Trophoblast cell (in vitro differentiated cells and primary cell): ENCODE data around the gene SGMS1.

Source experiments
- DNase-seq, 2 donors: peaks; one replicate each; pipeline ENCODE4 v3.0.0-alpha.2; 2016
- H2AFZ ChIP-seq: 2 replicates; pipeline ENCODE4 v1.6.1; 2013; ENCODE audit warnings: low read length, moderate library complexity, mild to moderate bottlenecking; ENCODE audit not compliant: insufficient read depth, poor library complexity
- H2AK5ac ChIP-seq: 2 replicates; pipeline ENCODE4 v1.6.1; 2013; ENCODE audit warnings: mild to moderate bottlenecking, low read length
- H2BK120ac ChIP-seq: 2 replicates; pipeline ENCODE4 v1.6.1; 2013; ENCODE audit warnings: low read length, mild to moderate bottlenecking, moderate library complexity; ENCODE audit not compliant: insufficient read depth, poor library complexity
- H2BK12ac ChIP-seq: 2 replicates; pipeline ENCODE4 v1.6.1; 2013; ENCODE audit warnings: mild to moderate bottlenecking, low read length, moderate library complexity
- H2BK5ac ChIP-seq: 2 replicates; pipeline ENCODE4 v1.6.1; 2013; ENCODE audit warnings: low read length, low read depth, moderate library complexity, mild to moderate bottlenecking; ENCODE audit not compliant: poor library complexity
- H3K14ac ChIP-seq: 2 replicates; pipeline ENCODE4 v1.6.1; 2013; ENCODE audit warnings: mild to moderate bottlenecking, low read length
- H3K18ac ChIP-seq: 2 replicates; pipeline ENCODE4 v1.6.1; 2013; ENCODE audit warnings: mild to moderate bottlenecking, low read length
- H3K23ac ChIP-seq: 2 replicates; pipeline ENCODE4 v1.6.1; 2013; ENCODE audit warnings: low read length
- H3K27ac ChIP-seq: 2 replicates; pipeline ENCODE4 v1.5.1; 2013; ENCODE audit warnings: low read depth, mild to moderate bottlenecking, inconsistent platforms, low read length, moderate library complexity
- H3K27me3 ChIP-seq: 2 replicates; pipeline ENCODE4 v1.6.1; 2013; ENCODE audit warnings: inconsistent platforms, mild to moderate bottlenecking, low read length, moderate library complexity; ENCODE audit not compliant: insufficient read depth
- H3K36me3 ChIP-seq, 2 experiments: 1 replicate in 1 of 2; 2 replicates in 1 of 2; pipeline ENCODE4 v1.6.1; 2013; ENCODE audit warnings: low read length in 2 of 2, mild to moderate bottlenecking in 2 of 2, moderate library complexity in 1 of 2; ENCODE audit not compliant: insufficient read depth in 2 of 2, control insufficient read depth in 1 of 2
- H3K4ac ChIP-seq: 2 replicates; pipeline ENCODE4 v1.6.1; 2013; ENCODE audit warnings: low read depth, mild to moderate bottlenecking, low read length, moderate library complexity
- H3K4me1 ChIP-seq, 2 experiments: 1 replicate in 1 of 2; 2 replicates in 1 of 2; pipeline ENCODE4 v1.6.1; 2013; ENCODE audit warnings: low read length in 2 of 2, mild to moderate bottlenecking in 2 of 2, moderate library complexity in 1 of 2; ENCODE audit not compliant: insufficient read depth in 2 of 2, control insufficient read depth in 1 of 2
- H3K4me2 ChIP-seq: 2 replicates; pipeline ENCODE4 v1.6.1; 2013; ENCODE audit warnings: inconsistent platforms, mild to moderate bottlenecking, low read length, moderate library complexity
- H3K4me3 ChIP-seq: 2 replicates; pipeline ENCODE4 v1.5.1; 2013; ENCODE audit warnings: mild to moderate bottlenecking, low read depth, low read length, inconsistent platforms
- H3K79me1 ChIP-seq: one replicate; pipeline ENCODE4 v1.6.1; 2013; ENCODE audit warnings: low read length
- H3K79me2 ChIP-seq: 2 replicates; pipeline ENCODE4 v1.6.1; 2013; ENCODE audit warnings: low read length, mild to moderate bottlenecking; ENCODE audit not compliant: control insufficient read depth, insufficient read depth, poor library complexity
- H3K9ac ChIP-seq: 2 replicates; pipeline ENCODE4 v1.6.1; 2013; ENCODE audit warnings: mild to moderate bottlenecking, low read length
- H3K9me3 ChIP-seq: 2 replicates; pipeline ENCODE4 v1.6.1; 2013; ENCODE audit warnings: low read depth, mild to moderate bottlenecking, control low read depth, inconsistent platforms, low read length; ENCODE audit not compliant: insufficient read depth
- H4K12ac ChIP-seq: 2 replicates; pipeline ENCODE4 v1.6.1; 2013; ENCODE audit warnings: low read depth, mild to moderate bottlenecking, low read length, moderate library complexity
- H4K8ac ChIP-seq: 2 replicates; pipeline ENCODE4 v1.6.1; 2013; ENCODE audit warnings: low read depth, mild to moderate bottlenecking, low read length, moderate library complexity
- H4K91ac ChIP-seq: one replicate; pipeline ENCODE4 v1.6.1; 2013; ENCODE audit warnings: low read depth, mild to moderate bottlenecking, low read length, moderate library complexity
- WGBS: extraction: QIAGEN DNeasy Blood & Tissue Kit; methylation state at CpG from one replicate; pipeline ENCODE4 v1.1.7; 2013; ENCODE audit warnings: missing lambda C conversion rate; ENCODE audit not compliant: insufficient read length, insufficient coverage; ENCODE audit errors: extremely low coverage; 5-methylcytosine and 5-hydroxymethylcytosine counted together

The SGMS1 gene

DNA sequence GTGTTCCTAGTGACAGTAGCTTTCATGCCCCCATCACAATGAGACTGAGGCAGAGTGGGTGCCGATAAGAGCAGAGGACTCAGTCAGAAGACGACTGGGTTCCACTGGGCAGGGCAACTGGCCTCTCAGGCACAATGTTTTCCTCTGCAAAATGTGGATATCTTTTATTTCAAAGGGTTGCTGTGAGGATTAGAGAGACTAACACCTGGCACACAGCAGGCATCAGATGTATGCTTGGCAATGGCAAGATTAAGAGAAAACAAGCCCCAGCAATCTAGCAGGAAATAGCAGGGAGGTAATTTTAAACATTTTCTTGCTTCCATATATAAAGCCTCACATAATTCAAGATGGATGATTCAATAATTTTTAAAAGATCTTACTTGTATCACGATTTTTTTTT, 28.0 kb downstream of the SGMS1 start:
- no peak overlapping the region for H4K12ac ChIP-seq
- H3K4me2 ChIP-seq = no peak overlapping the region
- H4K91ac ChIP-seq = no peak overlapping the region
- no peak overlapping the region for H3K27ac ChIP-seq
- H3K36me3 ChIP-seq = no peaks in the 10 kb centered on the region
- no peak overlapping the region for H2BK5ac ChIP-seq
- no peaks in the 10 kb centered on the region for H3K79me1 ChIP-seq
- no peaks in the 10 kb centered on the region for H3K27me3 ChIP-seq
- WGBS = no CpG with 5 or more reads among the region's 3 CpGs
- H3K4me3 ChIP-seq = no peak overlapping the region
- H3K4me1 ChIP-seq = peaks cover 0 to 4% of the 10 kb centered on the region in 2 experiments
- H2BK120ac ChIP-seq = no peak overlapping the region
- DNase-seq = no peak
- no peak overlapping the region for H3K14ac ChIP-seq
- no peak overlapping the region for H3K23ac ChIP-seq
- H3K9me3 ChIP-seq = no peaks in the 10 kb centered on the region
- no peak overlapping the region for H2AK5ac ChIP-seq
- no peak overlapping the region for H4K8ac ChIP-seq
- no peaks in the 10 kb centered on the region for H3K79me2 ChIP-seq
- H2AFZ ChIP-seq = no peak overlapping the region
- H3K4ac ChIP-seq = no peak overlapping the region
- H3K9ac ChIP-seq = no peak overlapping the region
- no peak overlapping the region for H3K18ac ChIP-seq
- H2BK12ac ChIP-seq = no peak overlapping the region

DNA sequence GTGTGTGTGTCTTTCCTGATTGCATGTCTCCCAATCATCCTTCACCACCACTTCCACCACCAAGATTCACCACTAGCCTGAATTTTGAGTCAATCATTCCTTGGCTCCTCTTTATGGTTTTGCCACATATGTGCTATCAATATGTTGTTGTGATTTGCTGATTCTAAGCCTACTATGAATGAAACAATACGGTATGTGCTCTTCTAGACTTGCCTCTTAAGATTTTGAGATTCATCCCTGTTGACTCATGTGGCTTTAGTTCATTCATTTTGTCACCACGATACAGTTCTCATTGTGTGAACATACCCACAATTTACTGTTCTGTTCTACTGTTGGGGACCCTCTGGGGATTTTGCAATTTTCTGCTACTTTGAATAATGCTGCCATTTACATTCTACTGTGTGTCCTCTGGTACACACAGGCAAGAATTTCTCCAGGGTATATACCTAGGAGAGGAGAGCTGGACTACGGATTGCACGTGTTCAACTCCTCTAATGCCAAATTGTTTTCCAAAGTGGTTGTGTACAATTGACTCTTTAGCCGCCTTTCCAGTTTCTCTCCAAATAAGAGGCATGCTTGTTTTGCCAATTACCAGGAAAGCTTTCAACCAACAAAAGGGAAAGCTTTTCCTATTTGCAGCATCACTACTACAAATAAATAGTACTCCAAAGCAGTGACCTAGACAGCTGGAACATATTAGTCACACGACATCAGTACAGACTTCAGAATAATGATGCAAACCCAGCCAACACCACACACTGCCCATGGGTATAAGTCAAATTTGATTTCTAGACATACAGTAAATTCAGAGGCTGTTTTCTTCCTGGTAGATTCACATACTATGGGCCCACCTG, 30.0 kb downstream of the SGMS1 start:
- Histone ChIP-seq H2AK5ac (no peak overlapping the region), H3K18ac (no peak overlapping the region), H2BK120ac (no peak overlapping the region), H2AFZ (no peak overlapping the region), H3K4ac (no peak overlapping the region), H4K12ac (no peak overlapping the region), H2BK5ac (no peak overlapping the region), H3K79me2 (no peaks in the 10 kb centered on the region), H3K9ac (no peak overlapping the region), H3K9me3 (no peaks in the 10 kb centered on the region), H3K23ac (no peak overlapping the region), H4K8ac (no peak overlapping the region), H3K14ac (no peak overlapping the region), H3K27ac (no peak overlapping the region), H3K4me2 (no peak overlapping the region), H3K79me1 (no peaks in the 10 kb centered on the region), H3K4me1 (no peaks in the 10 kb centered on the region), H3K36me3 (no peaks in the 10 kb centered on the region), H3K4me3 (no peak overlapping the region), H2BK12ac (no peak overlapping the region), H4K91ac (no peak overlapping the region), H3K27me3 (no peaks in the 10 kb centered on the region)
- WGBS = no CpG with 5 or more reads among the region's 6 CpGs
- DNase-seq = no peak

- Histone ChIP-seq H3K36me3 (no peaks in the 10 kb centered on the region), H2BK120ac (no peak overlapping the region), H4K91ac (no peak overlapping the region), H3K9ac (no peak overlapping the region), H2AK5ac (no peak overlapping the region), H3K4me2 (no peak overlapping the region), H3K4ac (no peak overlapping the region), H3K18ac (no peak overlapping the region), H3K23ac (no peak overlapping the region), H2BK5ac (no peak overlapping the region), H3K4me3 (no peak overlapping the region), H2AFZ (no peak overlapping the region), H4K8ac (no peak overlapping the region), H3K79me2 (no peaks in the 10 kb centered on the region), H3K4me1 (no peaks in the 10 kb centered on the region), H3K27me3 (no peaks in the 10 kb centered on the region), H3K27ac (no peak overlapping the region), H2BK12ac (no peak overlapping the region), H3K14ac (no peak overlapping the region), H4K12ac (no peak overlapping the region), H3K79me1 (no peaks in the 10 kb centered on the region), H3K9me3 (no peaks in the 10 kb centered on the region)
- DNase-seq = no peak
- no CpG with 5 or more reads among the region's 7 CpGs for WGBS
Observed at GRCh38 chr10:50592961-50593418, 30.8 kb downstream of the SGMS1 start.

- Histone ChIP-seq H2BK120ac (no peak overlapping the region), H3K27me3 (no peaks in the 10 kb centered on the region), H3K36me3 (no peaks in the 10 kb centered on the region), H3K4me3 (no peak overlapping the region), H2AK5ac (no peak overlapping the region), H3K79me2 (no peaks in the 10 kb centered on the region), H3K9me3 (no peaks in the 10 kb centered on the region), H3K14ac (no peak overlapping the region), H3K79me1 (no peaks in the 10 kb centered on the region), H2BK5ac (no peak overlapping the region), H4K8ac (no peak overlapping the region), H4K12ac (no peak overlapping the region), H3K9ac (peak overlapping the region; percentile 41), H2BK12ac (no peak overlapping the region), H3K18ac (no peak overlapping the region), H3K23ac (peak overlapping the region; percentile 87), H3K4me2 (no peak overlapping the region), H3K4ac (no peak overlapping the region), H3K4me1 (no peaks in the 10 kb centered on the region), H4K91ac (no peak overlapping the region), H2AFZ (no peak overlapping the region), H3K27ac (no peak overlapping the region)
- DNase-seq = no peak
- no CpG with 5 or more reads among the region's 4 CpGs for WGBS
Observed at GRCh38 chr10:50590935-50591334, 32.8 kb downstream of the SGMS1 start.
